Head of caudate nucleus (tissue), 42 donors: ENCODE results near the gene FBXL16.

Experiments
- DNase-seq, 42 donors: peaks; one replicate each; pipeline versions ENCODE4 v3.0.0 to v3.0.0-alpha.2; 2020 to 2021; ENCODE audit warnings: mixed read lengths in 7 of 42
- intact Hi-C: fragments of 100-400 bp; cut with DNase I; formaldehyde crosslinking; loops from one replicate; pipeline ENCODE4 v1.15.0; 2022

The FBXL16 gene

GRCh38 chr16:660459-661183 lies 45.0 kb downstream of the FBXL16 start:
- peak; percentile 73 to 92 (median 85) for DNase-seq
- intact Hi-C loops: no loop called here

- intact Hi-C loops: no loop called here
- no peak for DNase-seq
These were observed 45.5 kb downstream of the FBXL16 start for GRCh38 chr16:660132-660458.

GRCh38 chr16:659618-660017 lies 46.0 kb downstream of the FBXL16 start:
- intact Hi-C loops: no loop called here
- no peak for DNase-seq

GRCh38 chr16:658679-659571 lies 46.7 kb downstream of the FBXL16 start:
- intact Hi-C loops: no loop called here
- no peak for DNase-seq

- no peak for DNase-seq
- intact Hi-C loops: no loop called here
These were observed 48.1 kb downstream of the FBXL16 start for GRCh38 chr16:657487-657886.

- DNase-seq: no peak
- intact Hi-C loops: no loop called here
These were observed 51.6 kb downstream of the FBXL16 start for GRCh38 chr16:654034-654433.

- intact Hi-C loops: no loop called here
- DNase-seq: no peak
These were observed 52.9 kb downstream of the FBXL16 start for GRCh38 chr16:652454-653305.

GRCh38 chr16:651844-652243 lies 53.8 kb downstream of the FBXL16 start:
- intact Hi-C loops: no loop called here
- no peak for DNase-seq

- no peak for DNase-seq
- intact Hi-C loops: no loop called here
These were observed 56.0 kb downstream of the FBXL16 start for GRCh38 chr16:649631-650030.

GRCh38 chr16:648781-649589 lies 56.6 kb downstream of the FBXL16 start, which contains the start of gene WDR90:
Gene WDR90 (plus strand): TSS chr16:649365. CDS start chr16:649417, 52 bp downstream.
- intact Hi-C loops: no loop called here
- peak; percentile 91 to 99 (median 98) for DNase-seq

GRCh38 chr16:648071-648780 lies 57.4 kb downstream of the FBXL16 start:
- intact Hi-C loops: no loop called here

GRCh38 chr16:647173-647902 lies 58.3 kb downstream of the FBXL16 start:
- DNase-seq: no peak

More at GRCh38 chr16:648071-648780, 57.4 kb downstream of the FBXL16 start:
- peak in 9 of 42 donors; percentile 33 to 66 (median 40) for DNase-seq

GRCh38 chr16:646679-647172 lies 58.9 kb downstream of the FBXL16 start:
- intact Hi-C loops: no loop called here
- DNase-seq: no peak

More at GRCh38 chr16:647173-647902, 58.3 kb downstream of the FBXL16 start:
- intact Hi-C loops: no loop called here

GRCh38 chr16:645852-646678 lies 59.5 kb downstream of the FBXL16 start:
- intact Hi-C loops: no loop called here
- DNase-seq: no peak

GRCh38 chr16:644556-644955 lies 61.0 kb downstream of the FBXL16 start:
- intact Hi-C loops: no loop called here
- DNase-seq: no peak

GRCh38 chr16:643050-643368 lies 62.6 kb downstream of the FBXL16 start:
- no peak for DNase-seq
- intact Hi-C loops: no loop called here
